PC-3 (cell line): Measurements from ENCODE around the gene N4BP2L2. TPM values are rescaled to one million over a fixed set of nuclear protein-coding genes. Genes with fewer than 3 reads are reported as not detected.

Source experiments
- ATAC-seq: fragments of 200-7000 bp; cut with Tn5 transposase; 2 replicates; pipeline ENCODE4 v1.9.1; 2020; ENCODE audit warnings: mild to moderate bottlenecking, moderate library complexity
- BruUV-seq: library from RNA; stranded (reverse); fragments of 400-500 nt; replicated peaks from 2 replicates; lab custom pipeline; 2021; lab: Mats Ljungman, UMichigan
- CTCF ChIA-PET: fragments of 300-600 bp; sonication (Branson Sonifier 250); formaldehyde crosslinking; loops from one replicate; lab custom pipeline; 2022; ENCODE audit warnings: antibody characterized with exemption; lab: Charles Lee
- POLR2A ChIA-PET: fragments of 300-600 bp; sonication (Branson Sonifier 250); formaldehyde crosslinking; loops from one replicate; lab custom pipeline; 2022; ENCODE audit warnings: antibody characterized with exemption; ENCODE audit not compliant: unreplicated experiment; lab: Charles Lee
- DNase-seq: peaks from one replicate; pipeline ENCODE4 v3.0.0-alpha.2; 2015
- H2AFZ ChIP-seq: fragments of 300-600 bp; sonication (generic); 2 replicates; pipeline ENCODE4 v1.6.0; 2016; ENCODE audit warnings: antibody characterized with exemption, low read length
- H3F3A ChIP-seq: fragments of 300-600 bp; sonication (generic); one replicate; pipeline ENCODE4 v1.6.0; 2017; ENCODE audit warnings: antibody characterized with exemption, low read length, control low read depth, mild to moderate bottlenecking; ENCODE audit not compliant: unreplicated experiment
- H3K27ac ChIP-seq: fragments of 300-600 bp; sonication (generic); 2 replicates; pipeline ENCODE4 v1.5.1; 2016; ENCODE audit warnings: mild to moderate bottlenecking, low read length
- H3K27me3 ChIP-seq: fragments of 300-600 bp; sonication (generic); 2 replicates; pipeline ENCODE4 v1.6.1; 2016; ENCODE audit warnings: low read length, mixed read lengths
- H3K36me3 ChIP-seq: fragments of 300-600 bp; sonication (generic); 2 replicates; pipeline ENCODE4 v1.6.1; 2016; ENCODE audit warnings: low read depth, mixed run types, low read length, mixed read lengths
- H3K4me1 ChIP-seq: fragments of 300-600 bp; sonication (generic); 2 replicates; pipeline ENCODE4 v1.5.1; 2016; ENCODE audit warnings: low read length; ENCODE audit not compliant: insufficient read depth
- H3K4me2 ChIP-seq: fragments of 300-600 bp; sonication (generic); 2 replicates; pipeline ENCODE4 v1.6.0; 2016; ENCODE audit warnings: low read length
- H3K4me3 ChIP-seq: fragments of 300-600 bp; sonication (generic); 2 replicates; pipeline ENCODE4 v1.5.1; 2016; ENCODE audit warnings: mild to moderate bottlenecking, low read length, mixed read lengths
- H3K79me2 ChIP-seq: fragments of 300-600 bp; sonication (generic); 2 replicates; pipeline ENCODE4 v1.6.1; 2017; ENCODE audit warnings: low read length, mixed read lengths
- H3K9ac ChIP-seq: fragments of 300-600 bp; sonication (generic); 2 replicates; pipeline ENCODE4 v1.6.0; 2016; ENCODE audit warnings: mild to moderate bottlenecking, low read length
- H3K9me2 ChIP-seq: fragments of 300-600 bp; sonication (generic); replicated peaks from 2 replicates; pipeline ENCODE4 v1.6.1; 2016; ENCODE audit warnings: mixed run types, low read length, mixed read lengths
- H3K9me3 ChIP-seq: fragments of 300-600 bp; sonication (generic); 2 replicates; pipeline ENCODE4 v1.6.1; 2016; ENCODE audit warnings: low read length, mixed read lengths
- H4K20me1 ChIP-seq: fragments of 300-600 bp; sonication (generic); 2 replicates; pipeline ENCODE4 v1.6.1; 2016; ENCODE audit warnings: low read length, mixed read lengths
- CTCF ChIP-seq: fragments of 300-600 bp; sonication (generic); conservative IDR thresholded peaks from 2 replicates; pipeline ENCODE4 v1.5.1; 2017; ENCODE audit warnings: antibody characterized with exemption, low read depth, mild to moderate bottlenecking, low read length
- EZH2 ChIP-seq: fragments of 300-600 bp; sonication (generic); IDR thresholded peaks from one replicate; pipeline ENCODE4 v1.6.1; 2017; ENCODE audit warnings: antibody characterized with exemption, mild to moderate bottlenecking, low read length; ENCODE audit not compliant: unreplicated experiment
- EZH2phosphoT487 ChIP-seq: fragments of 300-600 bp; sonication (generic); IDR thresholded peaks from 2 replicates; pipeline ENCODE4 v1.6.1; 2018; ENCODE audit warnings: mild to moderate bottlenecking, antibody characterized with exemption, low read length, borderline replicate concordance
- intact Hi-C: fragments of 100-400 bp; cut with micrococcal nuclease; formaldehyde crosslinking; loops from 2 replicates; pipeline ENCODE4 v1.9.0; 2023
- total RNA-seq: library from RNA; depleted of rRNA; stranded (reverse); fragments of >200 nt; gene quantifications from 2 replicates; pipeline ENCODE4 v1.2.3, GENCODE V29; 2014

N4BP2L2 gene
- total RNA-seq, 1 experiment from 2014 or later, result 51.4 TPM

DNA sequence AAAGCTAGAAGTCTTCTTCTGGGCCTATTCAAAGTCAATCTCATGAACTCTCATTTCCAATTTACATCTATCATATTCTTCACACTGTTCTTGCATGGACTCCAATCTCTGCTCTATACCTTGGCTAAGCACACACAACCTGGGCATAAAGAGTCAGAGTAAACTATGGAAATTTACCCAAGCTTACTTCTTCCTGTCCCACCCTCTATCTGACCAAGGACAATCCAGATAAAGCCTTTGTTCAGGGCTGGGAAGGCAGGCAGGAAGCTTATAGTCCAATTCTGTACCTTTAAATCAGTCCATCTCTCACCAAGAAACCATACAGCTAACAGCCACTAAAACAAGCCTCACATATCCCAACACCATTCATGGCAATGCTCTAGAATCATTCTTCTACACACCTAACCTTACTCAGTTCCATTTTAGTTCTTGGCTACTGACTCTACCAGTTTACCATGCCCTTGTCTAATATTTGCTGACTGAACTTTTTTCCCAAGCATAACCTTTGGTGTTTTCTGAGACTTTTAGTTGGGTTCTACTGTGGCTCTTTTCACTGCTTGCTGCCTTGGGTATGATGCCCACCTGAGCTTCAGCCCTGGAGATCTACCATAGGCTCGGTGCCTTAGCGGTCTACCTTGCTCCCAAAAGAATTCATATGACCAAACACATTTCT lies 38.9 kb downstream of the N4BP2L2 start:
- H3K27me3 ChIP-seq, result no peaks in the 10 kb centered on the region
- H3K4me1 ChIP-seq, result no peaks in the 10 kb centered on the region
- intact Hi-C loops, result no loop called here
- no peak overlapping the region for H3K9ac ChIP-seq
- ChIA-PET POLR2A (no interaction called here), CTCF (no interaction called here)
- H3K36me3 ChIP-seq, result no peaks in the 10 kb centered on the region
- H2AFZ ChIP-seq, result no peak overlapping the region
- no peaks in the 10 kb centered on the region for H3K79me2 ChIP-seq
- H3K4me3 ChIP-seq, result no peak overlapping the region
- no peaks in the 10 kb centered on the region for H3K9me3 ChIP-seq
- no peaks in the 10 kb centered on the region for H3F3A ChIP-seq
- H3K4me2 ChIP-seq, result no peak overlapping the region
- no peak overlapping the region for H3K27ac ChIP-seq
- TF ChIP-seq EZH2, result no peak
- no peak for TF ChIP-seq EZH2phosphoT487
- no peak for TF ChIP-seq CTCF
- BruUV-seq, result no TSS peak
- ATAC-seq (no peak), DNase-seq (no peak)
- H3K9me2 ChIP-seq, result no peaks in the 10 kb centered on the region
- H4K20me1 ChIP-seq, result no peaks in the 10 kb centered on the region

DNA sequence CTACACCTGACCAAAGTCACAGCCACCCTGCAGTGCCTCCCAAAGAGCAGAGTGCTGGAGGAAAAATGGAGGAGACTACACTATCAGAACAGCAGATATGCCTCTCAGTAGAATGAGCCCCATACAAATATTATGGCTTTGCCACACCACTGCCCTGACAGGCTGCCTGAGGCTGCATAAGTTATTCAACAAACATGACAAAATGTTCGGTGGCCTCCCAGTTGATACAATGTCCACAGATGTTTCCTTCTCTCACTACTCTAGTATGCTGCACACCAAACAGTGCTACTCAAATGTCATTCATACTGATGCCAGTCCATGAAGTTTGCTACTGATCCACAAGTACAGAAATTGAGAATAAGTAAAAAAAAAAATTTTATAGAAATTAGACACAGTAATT lies 41.0 kb downstream of the N4BP2L2 start:
- Histone ChIP-seq H4K20me1 (no peaks in the 10 kb centered on the region), H3K9ac (no peak overlapping the region), H3K36me3 (no peaks in the 10 kb centered on the region), H3K27ac (no peak overlapping the region), H3K4me2 (no peak overlapping the region), H2AFZ (no peak overlapping the region), H3K4me1 (no peaks in the 10 kb centered on the region), H3K9me3 (no peaks in the 10 kb centered on the region), H3K27me3 (no peaks in the 10 kb centered on the region), H3F3A (no peaks in the 10 kb centered on the region), H3K4me3 (no peak overlapping the region), H3K79me2 (no peaks in the 10 kb centered on the region), H3K9me2 (no peaks in the 10 kb centered on the region)
- TF ChIP-seq EZH2 (no peak), CTCF (no peak), EZH2phosphoT487 (no peak)
- POLR2A ChIA-PET, result no interaction called here
- intact Hi-C loops, result no loop called here
- BruUV-seq, result no TSS peak
- CTCF ChIA-PET, result no interaction called here
- no peak for DNase-seq
- no peak for ATAC-seq

GRCh38 chr13:32496599-32497160 lies 41.9 kb downstream of the N4BP2L2 start:
- DNase-seq (no peak), ATAC-seq (no peak)
- Histone ChIP-seq H3K27me3 (no peaks in the 10 kb centered on the region), H3F3A (no peaks in the 10 kb centered on the region), H3K9me3 (no peaks in the 10 kb centered on the region), H3K4me3 (no peak overlapping the region), H3K4me2 (no peak overlapping the region), H3K9me2 (no peaks in the 10 kb centered on the region), H3K79me2 (no peaks in the 10 kb centered on the region), H3K36me3 (no peaks in the 10 kb centered on the region), H2AFZ (no peak overlapping the region), H4K20me1 (no peaks in the 10 kb centered on the region), H3K4me1 (no peaks in the 10 kb centered on the region), H3K27ac (no peak overlapping the region), H3K9ac (no peak overlapping the region)
- TF ChIP-seq EZH2phosphoT487 (no peak), CTCF (no peak), EZH2 (no peak)
- intact Hi-C loops, result no loop called here
- no TSS peak for BruUV-seq
- ChIA-PET CTCF (no interaction called here), POLR2A (no interaction called here)
